Liver (tissue), 9 donors: Measurements from ENCODE around the gene TNC. TPM values are rescaled to one million over a fixed set of nuclear protein-coding genes. Genes with fewer than 3 reads are reported as not detected.

Experiments used
- DNase-seq: peaks from one replicate; pipeline ENCODE4 v3.0.0-alpha.2; 2017; ENCODE audit warnings: low spot score
- H3K27ac ChIP-seq, 2 donors: one replicate each; pipeline ENCODE4 v1.7.0; 2013; ENCODE audit warnings: inconsistent platforms in 2 of 2, low read length in 2 of 2, control low read depth in 1 of 2, low read depth in 1 of 2, mild to moderate bottlenecking in 1 of 2
- H3K27me3 ChIP-seq, 4 donors: one replicate each; pipeline versions ENCODE4 v1.6.1 to v1.7.0; 2013; ENCODE audit warnings: low read length in 3 of 4, inconsistent platforms in 1 of 4, mild to moderate bottlenecking in 1 of 4, moderate library complexity in 1 of 4; ENCODE audit not compliant: control insufficient read depth in 4 of 4, insufficient read depth in 4 of 4
- H3K36me3 ChIP-seq, 4 donors: one replicate each; pipeline versions ENCODE4 v1.6.1 to v1.7.0; 2013; ENCODE audit warnings: low read length in 3 of 4, mild to moderate bottlenecking in 3 of 4, low read depth in 1 of 4, moderate library complexity in 1 of 4; ENCODE audit not compliant: control insufficient read depth in 4 of 4, insufficient read depth in 3 of 4
- H3K4me1 ChIP-seq, 4 donors: one replicate each; pipeline versions ENCODE4 v1.6.1 to v1.7.0; 2013; ENCODE audit warnings: low read length in 3 of 4, mild to moderate bottlenecking in 3 of 4, moderate library complexity in 1 of 4; ENCODE audit not compliant: control insufficient read depth in 4 of 4, insufficient read depth in 4 of 4
- H3K4me3 ChIP-seq, 3 donors: one replicate each; pipeline versions ENCODE4 v1.6.1 to v1.7.0; 2013; ENCODE audit warnings: low read length in 3 of 3, control low read depth in 1 of 3, low read depth in 1 of 3, mild to moderate bottlenecking in 1 of 3
- H3K9ac ChIP-seq, 2 donors: one replicate each; pipeline ENCODE4 v1.7.0; 2013; ENCODE audit warnings: low read length in 2 of 2, mild to moderate bottlenecking in 2 of 2, moderate library complexity in 2 of 2, control low read depth in 1 of 2, low read depth in 1 of 2
- H3K9me3 ChIP-seq, 4 donors: one replicate each; pipeline versions ENCODE4 v1.6.1 to v1.7.0; 2013; ENCODE audit warnings: low read length in 3 of 4; ENCODE audit not compliant: control insufficient read depth in 4 of 4
- EGR1 ChIP-seq, 2 donors: IDR thresholded peaks; 2 replicates each; pipeline ENCODE4 v1.6.1; 2016 to 2018; ENCODE audit warnings: antibody characterized with exemption in 2 of 2, low read depth in 2 of 2
- FOXA2 ChIP-seq: IDR thresholded peaks from 2 replicates; pipeline ENCODE4 v1.6.1; 2016; ENCODE audit warnings: antibody characterized with exemption
- GABPA ChIP-seq, 2 donors: IDR thresholded peaks in 1 of 2; conservative IDR thresholded peaks in 1 of 2; 2 replicates each; pipeline ENCODE4 v1.6.1; 2016; ENCODE audit warnings: antibody characterized with exemption in 2 of 2, mild to moderate bottlenecking in 1 of 2, moderate library complexity in 1 of 2
- HNF4A ChIP-seq, 2 donors: conservative IDR thresholded peaks; 2 replicates each; pipeline ENCODE4 v1.6.1; 2016; ENCODE audit warnings: antibody characterized with exemption in 2 of 2, mild to moderate bottlenecking in 2 of 2
- JUND ChIP-seq, 2 donors: IDR thresholded peaks; 2 replicates each; pipeline ENCODE4 v1.6.1; 2016; ENCODE audit warnings: antibody characterized with exemption in 2 of 2
- NR2F2 ChIP-seq: IDR thresholded peaks from 2 replicates; pipeline ENCODE4 v1.6.1; 2016; ENCODE audit warnings: antibody characterized with exemption
- RAD21 ChIP-seq, 2 donors: IDR thresholded peaks; 2 replicates each; pipeline ENCODE4 v1.6.1; 2016; ENCODE audit warnings: antibody characterized with exemption in 2 of 2, mild to moderate bottlenecking in 2 of 2
- RXRA ChIP-seq, 2 donors: IDR thresholded peaks; 2 replicates each; pipeline ENCODE4 v1.6.1; 2017 to 2018; ENCODE audit warnings: antibody characterized with exemption in 2 of 2, mild to moderate bottlenecking in 1 of 2
- SP1 ChIP-seq: IDR thresholded peaks from 2 replicates; pipeline ENCODE4 v1.6.1; 2018; ENCODE audit warnings: antibody characterized with exemption, mild to moderate bottlenecking
- TAF1 ChIP-seq: conservative IDR thresholded peaks from 2 replicates; pipeline ENCODE4 v1.6.1; 2016; ENCODE audit warnings: antibody characterized with exemption, mild to moderate bottlenecking
- YY1 ChIP-seq: IDR thresholded peaks from 2 replicates; pipeline ENCODE4 v1.6.1; 2016; ENCODE audit warnings: antibody characterized with exemption, mild to moderate bottlenecking
- WGBS: extraction: QIAGEN DNeasy Blood & Tissue Kit; methylation state at CpG from one replicate; pipeline ENCODE4 v1.1.7; 2013; 5-methylcytosine and 5-hydroxymethylcytosine counted together
- polyA plus RNA-seq, 2 donors: library from polyadenylated mRNA; stranded (reverse) in 1 of 2; unstranded in 1 of 2; fragments of 200-250 nt in 1 of 2; fragments of >200 nt in 1 of 2; fragmentation: Nextera tagmentation in 1 of 2; extraction: Ambion mirVana in 1 of 2; gene quantifications; one replicate each; pipeline versions ENCODE4 v1.2.1 to v1.2.3, GENCODE V29; 2013 to 2015
- total RNA-seq, 2 donors: library from RNA; depleted of rRNA; stranded (reverse); fragments of >200 nt; gene quantifications; one replicate each; pipeline ENCODE4 v1.2.3, GENCODE V29; 2014
- TF ChIP-seq, protein P1 (sequence below): IDR thresholded peaks from 2 replicates; pipeline ENCODE4 v1.6.1; 2016; ENCODE audit warnings: antibody characterized with exemption
- TF ChIP-seq, protein P2 (sequence below): IDR thresholded peaks from 2 replicates; pipeline ENCODE4 v1.6.1; 2016; ENCODE audit warnings: antibody characterized with exemption, mild to moderate bottlenecking
- donor health status: healthy.
- donor health status: healthy.
- donor health status: healthy.
- donor health status: healthy.
- donor health status: healthy.

TNC gene
- total and polyA plus RNA-seq, 4 donors, result 0.19 to 6.3 (median 1.8) TPM

DNA sequence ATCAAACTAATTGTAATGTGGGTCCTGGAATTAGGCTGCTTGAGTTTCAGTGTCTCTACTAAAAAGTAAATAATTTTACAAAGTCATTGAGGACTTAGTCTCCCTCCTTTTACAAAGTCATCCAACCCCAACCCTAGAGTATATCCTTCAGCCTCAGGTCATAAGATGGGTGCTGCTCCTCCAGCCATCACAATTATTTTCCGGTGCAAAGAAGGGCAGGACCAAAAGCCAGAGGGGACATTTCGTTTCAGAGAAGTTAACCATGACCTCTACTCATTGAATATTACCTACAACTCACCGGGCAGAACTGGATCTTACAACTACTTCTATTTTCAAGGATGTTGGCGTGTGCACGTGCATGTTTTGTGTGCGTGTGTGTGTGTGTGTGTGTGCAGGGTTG is 127.1 kb downstream of the TNC start:
- no peak for DNase-seq
- H3K9me3 ChIP-seq, result no peaks in the 10 kb centered on the region
- H3K27ac ChIP-seq, result no peak overlapping the region
- H3K4me1 ChIP-seq, result no peaks in the 10 kb centered on the region
- no peak overlapping the region for H3K4me3 ChIP-seq
- TF ChIP-seq NR2F2 (no peak), YY1 (no peak), HNF4A (conservative IDR thresholded peaks at IDR 0.05) (no peak), GABPA (IDR thresholded peaks at IDR 0.05 in 1 of 2, conservative IDR thresholded peaks at IDR 0.05 in 1 of 2) (no peak), SP1 (no peak)
- TF ChIP-seq, protein P1, sequence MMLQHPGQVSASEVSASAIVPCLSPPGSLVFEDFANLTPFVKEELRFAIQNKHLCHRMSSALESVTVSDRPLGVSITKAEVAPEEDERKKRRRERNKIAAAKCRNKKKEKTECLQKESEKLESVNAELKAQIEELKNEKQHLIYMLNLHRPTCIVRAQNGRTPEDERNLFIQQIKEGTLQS, result no peak
- H3K36me3 ChIP-seq, result no peaks in the 10 kb centered on the region
- no peak overlapping the region for H3K9ac ChIP-seq
- 84% methylated on average over 6 of the region's 6 CpGs for WGBS
- H3K27me3 ChIP-seq, result no peaks in the 10 kb centered on the region

DNA sequence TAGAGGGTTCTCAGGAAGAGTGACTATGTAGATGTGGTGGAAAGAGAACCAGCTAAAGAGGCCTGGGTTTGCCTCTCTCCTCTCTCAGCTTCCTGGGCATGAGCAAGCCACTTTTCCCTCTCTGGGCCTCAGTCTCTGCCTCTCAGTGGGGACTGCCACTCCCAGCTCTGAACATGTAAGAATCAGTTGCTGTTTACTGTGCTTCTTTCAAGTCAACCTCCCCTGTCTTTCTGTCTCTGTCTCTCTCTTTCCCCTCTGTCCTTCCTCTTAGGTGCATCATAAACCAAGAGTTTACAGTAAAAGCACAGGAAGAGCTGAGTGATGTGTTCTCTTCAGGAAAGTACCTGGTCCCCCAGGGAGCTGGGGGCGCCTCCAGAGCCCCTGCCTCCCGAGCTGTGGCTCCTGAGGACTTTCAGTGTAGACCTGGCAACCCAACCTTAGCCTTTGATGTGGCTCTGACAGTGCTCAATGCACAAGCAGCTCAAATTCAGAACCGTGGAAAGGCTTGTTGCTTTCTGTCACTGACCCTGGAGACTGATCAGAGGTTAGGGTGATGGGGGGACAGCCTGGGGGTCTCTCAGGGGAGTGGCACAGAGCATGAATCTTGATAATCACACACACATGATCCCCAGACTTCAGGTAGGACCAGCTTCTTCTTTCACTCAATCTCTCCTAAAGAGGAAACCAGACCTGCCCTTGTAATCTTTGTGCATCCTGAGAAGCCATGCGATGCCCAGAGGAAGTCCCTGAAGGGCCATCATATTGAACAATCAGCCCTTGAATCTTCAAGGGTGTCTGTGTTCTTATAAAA is 128.2 kb downstream of the TNC start:
- Histone ChIP-seq H3K9me3 (no peaks in the 10 kb centered on the region), H3K4me1 (no peaks in the 10 kb centered on the region), H3K4me3 (no peak overlapping the region), H3K27ac (no peak overlapping the region), H3K9ac (no peak overlapping the region), H3K27me3 (no peaks in the 10 kb centered on the region), H3K36me3 (no peaks in the 10 kb centered on the region)
- 60% methylated on average over 4 of the region's 4 CpGs for WGBS
- DNase-seq, result no peak
- TF ChIP-seq TAF1, result no peak
- TF ChIP-seq NR2F2, result no peak
- TF ChIP-seq, protein P2, sequence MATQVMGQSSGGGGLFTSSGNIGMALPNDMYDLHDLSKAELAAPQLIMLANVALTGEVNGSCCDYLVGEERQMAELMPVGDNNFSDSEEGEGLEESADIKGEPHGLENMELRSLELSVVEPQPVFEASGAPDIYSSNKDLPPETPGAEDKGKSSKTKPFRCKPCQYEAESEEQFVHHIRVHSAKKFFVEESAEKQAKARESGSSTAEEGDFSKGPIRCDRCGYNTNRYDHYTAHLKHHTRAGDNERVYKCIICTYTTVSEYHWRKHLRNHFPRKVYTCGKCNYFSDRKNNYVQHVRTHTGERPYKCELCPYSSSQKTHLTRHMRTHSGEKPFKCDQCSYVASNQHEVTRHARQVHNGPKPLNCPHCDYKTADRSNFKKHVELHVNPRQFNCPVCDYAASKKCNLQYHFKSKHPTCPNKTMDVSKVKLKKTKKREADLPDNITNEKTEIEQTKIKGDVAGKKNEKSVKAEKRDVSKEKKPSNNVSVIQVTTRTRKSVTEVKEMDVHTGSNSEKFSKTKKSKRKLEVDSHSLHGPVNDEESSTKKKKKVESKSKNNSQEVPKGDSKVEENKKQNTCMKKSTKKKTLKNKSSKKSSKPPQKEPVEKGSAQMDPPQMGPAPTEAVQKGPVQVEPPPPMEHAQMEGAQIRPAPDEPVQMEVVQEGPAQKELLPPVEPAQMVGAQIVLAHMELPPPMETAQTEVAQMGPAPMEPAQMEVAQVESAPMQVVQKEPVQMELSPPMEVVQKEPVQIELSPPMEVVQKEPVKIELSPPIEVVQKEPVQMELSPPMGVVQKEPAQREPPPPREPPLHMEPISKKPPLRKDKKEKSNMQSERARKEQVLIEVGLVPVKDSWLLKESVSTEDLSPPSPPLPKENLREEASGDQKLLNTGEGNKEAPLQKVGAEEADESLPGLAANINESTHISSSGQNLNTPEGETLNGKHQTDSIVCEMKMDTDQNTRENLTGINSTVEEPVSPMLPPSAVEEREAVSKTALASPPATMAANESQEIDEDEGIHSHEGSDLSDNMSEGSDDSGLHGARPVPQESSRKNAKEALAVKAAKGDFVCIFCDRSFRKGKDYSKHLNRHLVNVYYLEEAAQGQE, result no peak
- TF ChIP-seq, protein P1, result no peak
- TF ChIP-seq JUND (IDR thresholded peaks at IDR 0.05), result no peak
- TF ChIP-seq YY1, result no peak
- no peak for TF ChIP-seq SP1
- no peak for TF ChIP-seq HNF4A (conservative IDR thresholded peaks at IDR 0.05)
- no peak for TF ChIP-seq FOXA2
- TF ChIP-seq EGR1 (IDR thresholded peaks at IDR 0.05; ENCODE audit: low read depth in 2 of 2), result no peak
- no peak for TF ChIP-seq RAD21 (IDR thresholded peaks at IDR 0.05)
- no peak for TF ChIP-seq RXRA (IDR thresholded peaks at IDR 0.05)
